ENCODE measurements around the gene SLC35E4. TPM values are rescaled to one million over a fixed set of nuclear protein-coding genes. Genes with fewer than 3 reads are reported as not detected.
A peak's percentile ranks its signal among the peaks of the same experiment; 100 is the strongest.

SLC35E4 gene
- total and polyA plus RNA-seq, 2 experiments from 2014 or later: 2.6 to 11.3 TPM

GRCh38 chr22:30615543-30615954 lies 20.0 kb upstream of the SLC35E4 start:
- H3K4me1 ChIP-seq (ENCODE audit: insufficient read depth): no peaks in the 10 kb centered on the region
- peaks cover 74% of the 10 kb centered on the region for H3K36me3 Mint-ChIP-seq (ENCODE audit: low read depth)
- H3K9me3 Mint-ChIP-seq: no peaks in the 10 kb centered on the region
- no peak overlapping the region for H3K27ac ChIP-seq (ENCODE audit: low read depth)
- H3K36me3 ChIP-seq (ENCODE audit: insufficient read depth): peaks cover 11% of the 10 kb centered on the region
- peak overlapping the region; percentile 36; the same call in 1 of the 2 replicates for H3K27ac Mint-ChIP-seq
- no peaks in the 10 kb centered on the region for H3K9me2 ChIP-seq (ENCODE audit: insufficient read depth)
- no peak for DNase-seq (ENCODE audit: low spot score)
- no peak overlapping the region for H3K4me2 ChIP-seq
- H3K4me3 ChIP-seq: no peak overlapping the region
- peaks cover 3% of the 10 kb centered on the region for H3K27me3 Mint-ChIP-seq (ENCODE audit: insufficient read depth, low read depth, poor library complexity)
- H3F3A ChIP-seq (replicated peaks; ENCODE audit: low read depth): no peaks in the 10 kb centered on the region
- no peak overlapping the region for H3K4me3 Mint-ChIP-seq
- H2AFZ ChIP-seq: no peak overlapping the region
- H3K4me1 Mint-ChIP-seq: no peaks in the 10 kb centered on the region
- no peak for ATAC-seq
- 0 out of 2 replicates have a peak, but pooled peaks cover 6% of the 10 kb centered on the region for H4K20me1 ChIP-seq (replicated peaks; ENCODE audit: insufficient read depth)
- no peaks in the 10 kb centered on the region for H3K79me2 ChIP-seq (replicated peaks; ENCODE audit: insufficient read depth)
- no peaks in the 10 kb centered on the region for H3K27me3 ChIP-seq (ENCODE audit: insufficient read depth)
- TF ChIP-seq ZNF114 (CRISPR knock-in tag; IDR thresholded peaks at IDR 0.05) (no peak), CREB1 (CRISPR knock-in tag; IDR thresholded peaks at IDR 0.05; ENCODE audit: low read depth) (no peak), POLR2AphosphoS5 (IDR thresholded peaks at IDR 0.05; ENCODE audit: low read depth) (no peak), JUNB (IDR thresholded peaks at IDR 0.05; ENCODE audit: unreplicated experiment) (no peak), STAT1 (IDR thresholded peaks at IDR 0.05; ENCODE audit: unreplicated experiment) (no peak), NANOG (IDR thresholded peaks at IDR 0.05; ENCODE audit: borderline replicate concordance) (no peak), ZNF331 (CRISPR knock-in tag; IDR thresholded peaks at IDR 0.05; ENCODE audit: low read depth) (no peak), ZNF462 (CRISPR knock-in tag; IDR thresholded peaks at IDR 0.05) (no peak)
